ENCODE results near the gene TAS2R14. TPM values are rescaled to one million over a fixed set of nuclear protein-coding genes. Genes with fewer than 3 reads are reported as not detected.

Gene TAS2R14
- total and polyA plus RNA-seq, 2 of the 13 experiments (the other 11 are each of a cell fraction or from before 2014, with no cell fraction given): 1.1 to 2.3 TPM

DNA sequence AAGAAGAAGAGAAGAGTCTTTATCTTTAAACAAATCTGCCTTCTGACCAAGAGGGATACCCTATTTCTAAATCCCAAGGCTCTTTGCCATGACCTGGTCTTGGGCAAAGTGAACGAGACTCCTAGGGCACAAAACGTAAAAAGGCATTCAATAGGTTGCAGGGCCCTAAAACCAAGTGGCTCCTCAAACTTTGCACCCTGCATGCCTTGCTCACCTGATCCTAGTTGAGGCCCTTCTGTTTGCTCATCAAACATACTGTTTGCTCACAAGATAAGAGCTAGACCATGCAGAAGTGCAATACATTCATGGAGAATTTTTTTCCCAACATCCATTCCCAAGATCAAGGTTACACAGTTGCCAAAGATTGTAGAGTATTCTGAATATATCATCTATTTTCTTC lies 47.1 kb downstream of the TAS2R14 start (continued):
- peak; percentile 95 for TF ChIP-seq TRIM24 (CRISPR knock-in tag; IDR thresholded peaks at IDR 0.05)
- no peak for TF ChIP-seq ZC3H13 (CRISPR knock-in tag; IDR thresholded peaks at IDR 0.05)
- no peak for TF ChIP-seq SRSF4 (IDR thresholded peaks at IDR 0.05; ENCODE audit: low read depth, low read length, poor library complexity, severe bottlenecking)
- TF ChIP-seq PHF8 (CRISPR knock-in tag; IDR thresholded peaks at IDR 0.05): 0 out of 2 replicates have a peak, but pooled peaks have one; percentile 41
- no peak for TF ChIP-seq ZNF510 (CRISPR knock-in tag; IDR thresholded peaks at IDR 0.05; ENCODE audit: low read depth)
- TF ChIP-seq, protein P1, sequence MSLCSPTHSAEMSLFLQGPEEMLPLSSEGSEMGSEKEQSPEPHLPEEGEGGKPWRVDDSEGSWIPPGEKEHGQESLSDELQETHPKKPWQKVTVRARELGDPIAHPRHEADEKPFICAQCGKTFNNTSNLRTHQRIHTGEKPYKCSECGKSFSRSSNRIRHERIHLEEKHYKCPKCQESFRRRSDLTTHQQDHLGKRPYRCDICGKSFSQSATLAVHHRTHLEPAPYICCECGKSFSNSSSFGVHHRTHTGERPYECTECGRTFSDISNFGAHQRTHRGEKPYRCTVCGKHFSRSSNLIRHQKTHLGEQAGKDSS (CRISPR knock-in tag; IDR thresholded peaks at IDR 0.05; ENCODE audit: borderline replicate concordance, low read depth): peak; percentile 89; the same call in 1 of the 2 replicates
- TF ChIP-seq RARA (CRISPR knock-in tag; IDR thresholded peaks at IDR 0.05): peak; percentile 93
- TF ChIP-seq, protein P2, sequence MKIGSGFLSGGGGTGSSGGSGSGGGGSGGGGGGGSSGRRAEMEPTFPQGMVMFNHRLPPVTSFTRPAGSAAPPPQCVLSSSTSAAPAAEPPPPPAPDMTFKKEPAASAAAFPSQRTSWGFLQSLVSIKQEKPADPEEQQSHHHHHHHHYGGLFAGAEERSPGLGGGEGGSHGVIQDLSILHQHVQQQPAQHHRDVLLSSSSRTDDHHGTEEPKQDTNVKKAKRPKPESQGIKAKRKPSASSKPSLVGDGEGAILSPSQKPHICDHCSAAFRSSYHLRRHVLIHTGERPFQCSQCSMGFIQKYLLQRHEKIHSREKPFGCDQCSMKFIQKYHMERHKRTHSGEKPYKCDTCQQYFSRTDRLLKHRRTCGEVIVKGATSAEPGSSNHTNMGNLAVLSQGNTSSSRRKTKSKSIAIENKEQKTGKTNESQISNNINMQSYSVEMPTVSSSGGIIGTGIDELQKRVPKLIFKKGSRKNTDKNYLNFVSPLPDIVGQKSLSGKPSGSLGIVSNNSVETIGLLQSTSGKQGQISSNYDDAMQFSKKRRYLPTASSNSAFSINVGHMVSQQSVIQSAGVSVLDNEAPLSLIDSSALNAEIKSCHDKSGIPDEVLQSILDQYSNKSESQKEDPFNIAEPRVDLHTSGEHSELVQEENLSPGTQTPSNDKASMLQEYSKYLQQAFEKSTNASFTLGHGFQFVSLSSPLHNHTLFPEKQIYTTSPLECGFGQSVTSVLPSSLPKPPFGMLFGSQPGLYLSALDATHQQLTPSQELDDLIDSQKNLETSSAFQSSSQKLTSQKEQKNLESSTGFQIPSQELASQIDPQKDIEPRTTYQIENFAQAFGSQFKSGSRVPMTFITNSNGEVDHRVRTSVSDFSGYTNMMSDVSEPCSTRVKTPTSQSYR (CRISPR knock-in tag; IDR thresholded peaks at IDR 0.05; ENCODE audit: borderline replicate concordance): peak; percentile 61; the same call in 1 of the 2 replicates
- TF ChIP-seq MBNL3 (CRISPR knock-in tag; conservative IDR thresholded peaks at IDR 0.05): no peak
- no peak for TF ChIP-seq ZFAT (CRISPR knock-in tag; conservative IDR thresholded peaks at IDR 0.05)
- TF ChIP-seq IRF2 (CRISPR knock-in tag; IDR thresholded peaks at IDR 0.05): peak; percentile 95
- TF ChIP-seq, protein P3, sequence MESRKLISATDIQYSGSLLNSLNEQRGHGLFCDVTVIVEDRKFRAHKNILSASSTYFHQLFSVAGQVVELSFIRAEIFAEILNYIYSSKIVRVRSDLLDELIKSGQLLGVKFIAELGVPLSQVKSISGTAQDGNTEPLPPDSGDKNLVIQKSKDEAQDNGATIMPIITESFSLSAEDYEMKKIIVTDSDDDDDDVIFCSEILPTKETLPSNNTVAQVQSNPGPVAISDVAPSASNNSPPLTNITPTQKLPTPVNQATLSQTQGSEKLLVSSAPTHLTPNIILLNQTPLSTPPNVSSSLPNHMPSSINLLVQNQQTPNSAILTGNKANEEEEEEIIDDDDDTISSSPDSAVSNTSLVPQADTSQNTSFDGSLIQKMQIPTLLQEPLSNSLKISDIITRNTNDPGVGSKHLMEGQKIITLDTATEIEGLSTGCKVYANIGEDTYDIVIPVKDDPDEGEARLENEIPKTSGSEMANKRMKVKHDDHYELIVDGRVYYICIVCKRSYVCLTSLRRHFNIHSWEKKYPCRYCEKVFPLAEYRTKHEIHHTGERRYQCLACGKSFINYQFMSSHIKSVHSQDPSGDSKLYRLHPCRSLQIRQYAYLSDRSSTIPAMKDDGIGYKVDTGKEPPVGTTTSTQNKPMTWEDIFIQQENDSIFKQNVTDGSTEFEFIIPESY (CRISPR knock-in tag; IDR thresholded peaks at IDR 0.05): peak; percentile 79
- TF ChIP-seq TAF15 (IDR thresholded peaks at IDR 0.05; ENCODE audit: low read depth, low read length, poor library complexity, severe bottlenecking): no peak
- TF ChIP-seq ZNF205 (CRISPR knock-in tag; IDR thresholded peaks at IDR 0.05): peak; percentile 94
- peak; percentile 78 for TF ChIP-seq ZSCAN25 (CRISPR knock-in tag; IDR thresholded peaks at IDR 0.05)
- TF ChIP-seq, protein P4, sequence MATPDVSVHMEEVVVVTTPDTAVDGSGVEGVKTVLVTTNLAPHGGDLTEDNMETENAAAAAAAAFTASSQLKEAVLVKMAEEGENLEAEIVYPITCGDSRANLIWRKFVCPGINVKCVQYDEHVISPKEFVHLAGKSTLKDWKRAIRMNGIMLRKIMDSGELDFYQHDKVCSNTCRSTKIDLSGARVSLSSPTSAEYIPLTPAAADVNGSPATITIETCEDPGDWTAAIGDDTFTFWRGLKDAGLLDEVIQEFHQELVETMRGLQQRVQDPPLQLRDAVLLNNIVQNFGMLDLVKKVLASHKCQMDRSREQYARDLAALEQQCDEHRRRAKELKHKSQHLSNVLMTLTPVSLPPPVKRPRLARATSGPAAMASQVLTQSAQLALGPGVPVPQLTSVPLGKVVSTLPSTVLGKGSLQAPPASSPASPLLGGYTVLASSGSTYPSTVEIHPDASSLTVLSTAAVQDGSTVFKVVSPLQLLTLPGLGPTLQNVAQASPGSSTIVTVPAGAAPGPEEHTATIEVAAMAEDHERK (CRISPR knock-in tag; IDR thresholded peaks at IDR 0.05; ENCODE audit: low read depth): no peak
- TF ChIP-seq, protein P5, sequence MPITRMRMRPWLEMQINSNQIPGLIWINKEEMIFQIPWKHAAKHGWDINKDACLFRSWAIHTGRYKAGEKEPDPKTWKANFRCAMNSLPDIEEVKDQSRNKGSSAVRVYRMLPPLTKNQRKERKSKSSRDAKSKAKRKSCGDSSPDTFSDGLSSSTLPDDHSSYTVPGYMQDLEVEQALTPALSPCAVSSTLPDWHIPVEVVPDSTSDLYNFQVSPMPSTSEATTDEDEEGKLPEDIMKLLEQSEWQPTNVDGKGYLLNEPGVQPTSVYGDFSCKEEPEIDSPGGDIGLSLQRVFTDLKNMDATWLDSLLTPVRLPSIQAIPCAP (CRISPR knock-in tag; IDR thresholded peaks at IDR 0.05; ENCODE audit: low read depth): no peak
- TF ChIP-seq ZFYVE20 (CRISPR knock-in tag; IDR thresholded peaks at IDR 0.05; ENCODE audit: borderline replicate concordance, low read depth): no peak
- TF ChIP-seq ZNF282 (IDR thresholded peaks at IDR 0.05; ENCODE audit: partially characterized antibody): no peak
